GM23248 (cell line): ENCODE results near the gene PLEKHG5. TPM values are rescaled to one million over a fixed set of nuclear protein-coding genes. Genes with fewer than 3 reads are reported as not detected.

Experiments used
- DNase-seq: peaks from one replicate; pipeline ENCODE4 v3.0.0-alpha.2; 2015
- H2AFZ ChIP-seq: fragments of 200-600 bp; sonication (generic); 2 replicates; pipeline ENCODE4 v1.6.1; 2016; ENCODE audit warnings: antibody characterized with exemption
- H3F3A ChIP-seq: fragments of 200-600 bp; sonication (generic); 2 replicates; pipeline ENCODE4 v1.6.1; 2016; ENCODE audit warnings: mild to moderate bottlenecking, antibody characterized with exemption, mixed run types; ENCODE audit not compliant: insufficient read depth
- H3K27ac ChIP-seq: fragments of 200-600 bp; sonication (generic); 2 replicates; pipeline ENCODE4 v1.5.1; 2016; ENCODE audit warnings: mild to moderate bottlenecking
- H3K27me3 ChIP-seq: fragments of 200-600 bp; sonication (generic); replicated peaks from 2 replicates; pipeline ENCODE4 v1.6.1; 2016; ENCODE audit warnings: mild to moderate bottlenecking; ENCODE audit not compliant: insufficient read depth
- H3K36me3 ChIP-seq: fragments of 200-600 bp; sonication (generic); 2 replicates; pipeline ENCODE4 v1.6.1; 2016; ENCODE audit warnings: low read depth, mild to moderate bottlenecking
- H3K4me1 ChIP-seq: fragments of 200-600 bp; sonication (generic); 2 replicates; pipeline ENCODE4 v1.6.1; 2016; ENCODE audit warnings: mild to moderate bottlenecking; ENCODE audit not compliant: insufficient read depth
- H3K4me2 ChIP-seq: fragments of 200-600 bp; sonication (generic); one replicate; pipeline ENCODE4 v1.6.1; 2016; ENCODE audit warnings: mild to moderate bottlenecking; ENCODE audit not compliant: unreplicated experiment
- H3K4me3 ChIP-seq: fragments of 200-600 bp; sonication (generic); 2 replicates; pipeline ENCODE4 v1.5.1; 2016; ENCODE audit warnings: mild to moderate bottlenecking
- H3K79me2 ChIP-seq: fragments of 200-600 bp; sonication (generic); 2 replicates; pipeline ENCODE4 v1.6.1; 2016; ENCODE audit warnings: mild to moderate bottlenecking; ENCODE audit not compliant: insufficient read depth
- H3K9ac ChIP-seq: fragments of 200-600 bp; sonication (generic); 2 replicates; pipeline ENCODE4 v1.6.1; 2016; ENCODE audit warnings: mild to moderate bottlenecking
- H3K9me2 ChIP-seq: fragments of 200-600 bp; sonication (generic); 2 replicates; pipeline ENCODE4 v1.6.1; 2016; ENCODE audit warnings: mixed run types, mild to moderate bottlenecking, moderate library complexity; ENCODE audit not compliant: insufficient read depth
- H3K9me3 ChIP-seq: fragments of 200-600 bp; sonication (generic); one replicate; pipeline ENCODE4 v1.6.1; 2017; ENCODE audit warnings: low read depth
- H4K20me1 ChIP-seq: fragments of 200-600 bp; sonication (generic); 2 replicates; pipeline ENCODE4 v1.6.0; 2016; ENCODE audit not compliant: insufficient read depth
- EZH2 ChIP-seq: fragments of 200-600 bp; sonication (generic); IDR thresholded peaks from 2 replicates; pipeline ENCODE4 v1.6.1; 2018; ENCODE audit warnings: antibody characterized with exemption, mild to moderate bottlenecking; ENCODE audit not compliant: insufficient read depth, poor library complexity, severe bottlenecking
- EZH2phosphoT487 ChIP-seq: fragments of 200-600 bp; sonication (generic); IDR thresholded peaks from 2 replicates; pipeline ENCODE4 v1.6.1; 2018; ENCODE audit warnings: antibody characterized with exemption, moderate library complexity, mild to moderate bottlenecking, low read depth; ENCODE audit not compliant: insufficient read depth
- WGBS, 2 experiments: methylation state at CpG; one replicate each; pipeline ENCODE4 v1.1.6; 2015 to 2017; ENCODE audit warnings: low lambda C conversion rate in 2 of 2, low coverage in 1 of 2; ENCODE audit errors: missing lambda C conversion rate in 2 of 2; 5-methylcytosine and 5-hydroxymethylcytosine counted together
- in situ Hi-C: fragments of 300-500 bp; cut with MboI; formaldehyde crosslinking; loops from 2 replicates; pipeline ENCODE4 v1.15.0; 2020
- polyA plus RNA-seq: library from polyadenylated mRNA; unstranded; fragments of >200 nt; fragmentation: Nextera tagmentation; extraction: Ambion mirVana; gene quantifications from 2 replicates; pipeline ENCODE4 v1.2.1, GENCODE V29; 2016
- total RNA-seq: library from RNA; depleted of rRNA; stranded (reverse); fragments of >200 nt; shearing (Covaris generic); gene quantifications from 2 replicates; pipeline ENCODE4 v1.2.3, GENCODE V29; 2014

PLEKHG5 gene
- total and polyA plus RNA-seq, 2 experiments from 2014 or later, result 2.8 to 7.6 TPM

DNA sequence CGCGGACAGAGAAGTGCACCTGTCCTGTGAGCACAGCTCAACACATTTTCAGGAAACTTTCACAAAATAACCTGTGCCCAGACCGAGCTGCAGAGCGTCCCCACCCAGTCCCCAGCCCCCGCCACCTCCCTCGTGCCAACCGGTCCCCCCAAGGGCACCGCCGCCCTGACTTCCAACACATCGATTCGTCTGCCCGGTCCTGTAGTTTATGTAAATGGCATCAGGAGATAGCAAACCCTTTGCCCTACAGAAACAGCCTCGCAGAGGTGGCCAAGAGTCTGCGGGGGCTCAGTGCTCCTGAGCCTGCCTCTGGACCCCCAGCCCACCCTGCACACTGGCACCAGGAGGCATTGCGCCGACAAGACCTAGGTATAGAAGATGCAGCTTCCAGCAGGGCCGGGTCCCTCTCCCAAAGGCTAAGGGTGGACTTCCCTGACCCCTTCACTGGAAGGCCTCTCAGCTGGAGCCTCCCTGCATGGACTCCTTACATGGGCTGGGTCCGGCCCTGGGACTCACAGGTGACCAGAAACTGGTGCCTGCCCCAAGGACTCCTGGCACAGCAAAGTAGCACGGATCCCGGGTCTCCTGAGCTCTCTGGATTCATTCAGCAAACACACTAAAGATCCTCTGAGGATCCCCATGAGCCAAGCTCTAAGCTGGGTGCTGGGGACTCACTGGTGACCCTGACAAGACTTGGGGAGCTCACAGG lies 6.6 kb upstream of the PLEKHG5 start:
- peak overlapping the region; percentile 81 for H3K4me3 ChIP-seq
- no peak for DNase-seq
- 54 to 61% methylated on average over 15 to 20 of the region's 20 CpGs for WGBS, 2 experiments
- no peaks in the 10 kb centered on the region for H3K27me3 ChIP-seq
- no peaks in the 10 kb centered on the region for H3K36me3 ChIP-seq
- no peaks in the 10 kb centered on the region for H3K9me3 ChIP-seq
- H3F3A ChIP-seq, result 0 out of 2 replicates have a peak, but pooled peaks cover 4% of the 10 kb centered on the region
- no peaks in the 10 kb centered on the region for H3K79me2 ChIP-seq
- peak overlapping the region; percentile 91 for H2AFZ ChIP-seq
- H3K27ac ChIP-seq, result no peak overlapping the region
- no peak for TF ChIP-seq EZH2
- TF ChIP-seq EZH2phosphoT487, result no peak
- in situ Hi-C loops, result no loop called here
- H3K4me1 ChIP-seq, result no peaks in the 10 kb centered on the region
- H4K20me1 ChIP-seq, result no peaks in the 10 kb centered on the region
- peak overlapping the region; percentile 89 for H3K4me2 ChIP-seq
- peak overlapping the region; percentile 69 for H3K9ac ChIP-seq
- H3K9me2 ChIP-seq, result no peaks in the 10 kb centered on the region

DNA sequence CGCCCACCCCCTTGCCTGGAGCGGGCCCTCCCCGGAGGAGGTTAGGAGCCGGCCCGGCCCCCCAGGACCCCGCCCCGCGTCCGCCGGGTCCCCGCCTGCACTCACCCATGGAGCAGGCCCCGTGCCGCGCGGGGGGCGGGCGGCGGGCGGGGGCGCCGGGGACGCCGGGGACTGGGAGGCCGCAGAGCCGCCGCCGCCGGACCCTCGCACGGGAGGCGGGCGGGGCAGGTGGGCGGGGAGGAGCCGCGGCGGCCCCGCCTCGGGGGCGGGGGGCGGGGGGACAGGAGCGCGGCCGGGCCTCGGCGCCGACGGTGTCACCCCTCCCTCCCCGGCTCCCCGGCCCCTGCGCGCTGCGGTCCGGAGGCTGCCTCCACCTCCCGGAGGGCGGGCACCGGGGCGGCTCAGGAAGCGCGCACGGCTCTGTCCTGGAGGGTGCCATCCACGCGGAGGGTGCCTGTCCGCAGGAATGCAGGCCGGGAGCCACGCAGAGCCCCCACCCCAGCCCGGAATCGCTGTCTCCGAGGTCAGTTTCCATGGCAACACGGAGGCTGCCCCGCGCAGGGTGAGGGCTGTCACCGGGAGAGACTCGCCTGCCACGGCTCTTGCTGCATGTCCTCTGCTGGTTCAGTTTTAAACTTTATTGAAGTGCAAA lies 5.9 kb upstream of the PLEKHG5 start:
- WGBS, 2 experiments, result 3 to 4% methylated on average over 14 to 52 of the region's 74 CpGs
- Histone ChIP-seq H3K9me3 (no peaks in the 10 kb centered on the region), H3K4me2 (peak overlapping the region; percentile 89), H3K9ac (peak overlapping the region; percentile 69), H2AFZ (peak overlapping the region; percentile 91), H3K36me3 (no peaks in the 10 kb centered on the region), H3K27me3 (no peaks in the 10 kb centered on the region), H3F3A (0 out of 2 replicates have a peak, but pooled peaks cover 4% of the 10 kb centered on the region), H4K20me1 (no peaks in the 10 kb centered on the region), H3K79me2 (no peaks in the 10 kb centered on the region), H3K4me1 (no peaks in the 10 kb centered on the region; the same call in 1 of the 2 replicates), H3K4me3 (peak overlapping the region; percentile 81), H3K9me2 (no peaks in the 10 kb centered on the region), H3K27ac (no peak overlapping the region)
- in situ Hi-C loops, result no loop called here
- TF ChIP-seq EZH2 (no peak), EZH2phosphoT487 (no peak)
- DNase-seq, result peak; percentile 61

DNA sequence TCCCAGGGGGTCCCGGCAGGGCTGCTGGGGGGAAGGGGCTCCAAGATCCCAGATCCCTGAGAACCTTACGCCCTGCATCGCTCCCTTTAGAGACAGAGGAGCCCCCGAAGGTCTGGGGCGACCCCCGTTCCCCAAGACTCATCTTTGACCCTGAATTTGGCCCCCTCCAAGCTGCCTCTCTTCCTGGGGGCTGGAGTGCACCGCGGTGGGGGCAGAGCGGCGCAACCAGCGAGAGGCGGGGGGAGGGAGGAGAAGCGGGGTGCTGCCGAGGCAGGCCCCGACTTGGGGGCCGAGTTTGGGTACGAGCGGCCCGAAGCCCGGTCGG lies 5.4 kb upstream of the PLEKHG5 start:
- Histone ChIP-seq H3K27ac (no peak overlapping the region), H3K4me3 (peak overlapping the region; percentile 66)

DNA sequence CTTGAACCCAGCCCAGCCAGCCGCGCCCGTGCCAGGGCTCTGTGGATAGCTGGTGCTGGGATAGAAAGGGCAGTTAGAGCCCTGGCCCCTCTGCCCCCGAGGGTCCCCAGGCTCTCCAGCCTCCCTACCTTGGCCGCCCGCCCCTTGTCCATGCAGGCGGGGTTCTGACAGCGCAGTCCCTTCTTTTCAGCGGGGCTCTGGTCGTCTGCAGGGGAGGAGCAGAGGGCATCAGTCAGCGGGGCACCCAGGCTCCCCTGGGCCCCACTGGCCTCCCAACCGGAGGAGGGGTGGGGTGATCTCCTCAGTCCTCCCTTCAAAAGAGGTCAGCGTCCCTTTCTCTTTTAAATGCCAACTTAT lies 4.9 kb upstream of the PLEKHG5 start:
- no peak overlapping the region for H3K27ac ChIP-seq

More for the DNA sequence above, 5.4 kb upstream of the PLEKHG5 start:
- Histone ChIP-seq H3K9me3 (no peaks in the 10 kb centered on the region), H3K9me2 (no peaks in the 10 kb centered on the region), H3K9ac (peak overlapping the region; percentile 55), H3K79me2 (no peaks in the 10 kb centered on the region), H4K20me1 (no peaks in the 10 kb centered on the region), H3F3A (peaks cover 5% of the 10 kb centered on the region; the same call in 1 of the 2 replicates), H3K4me2 (peak overlapping the region; percentile 69), H3K36me3 (no peaks in the 10 kb centered on the region), H3K4me1 (peaks cover 5% of the 10 kb centered on the region), H3K27me3 (no peaks in the 10 kb centered on the region), H2AFZ (peak overlapping the region; percentile 72)
- WGBS, 2 experiments, result 6 to 10% methylated on average over 8 to 20 of the region's 21 CpGs
- TF ChIP-seq EZH2 (no peak), EZH2phosphoT487 (no peak)
- no peak for DNase-seq
- in situ Hi-C loops, result no loop called here

More for the DNA sequence above, 4.9 kb upstream of the PLEKHG5 start:
- peaks cover 10% of the 10 kb centered on the region; the same call in 1 of the 2 replicates for H3F3A ChIP-seq
- peak overlapping the region; percentile 69 for H3K4me2 ChIP-seq
- no peaks in the 10 kb centered on the region for H3K9me3 ChIP-seq
- H3K9me2 ChIP-seq, result no peaks in the 10 kb centered on the region
- no peaks in the 10 kb centered on the region for H3K79me2 ChIP-seq
- peak; percentile 31 for DNase-seq
- no peaks in the 10 kb centered on the region for H3K27me3 ChIP-seq
- H4K20me1 ChIP-seq, result no peaks in the 10 kb centered on the region
- peak overlapping the region; percentile 55 for H3K9ac ChIP-seq
- in situ Hi-C loops, result no loop called here
- H2AFZ ChIP-seq, result peak overlapping the region; percentile 72; the same call in 1 of the 2 replicates
- WGBS, 2 experiments, result 41 to 46% methylated on average over 11 to 13 of the region's 13 CpGs
- no peak for TF ChIP-seq EZH2phosphoT487
- no peak for TF ChIP-seq EZH2
- peak overlapping the region; percentile 66 for H3K4me3 ChIP-seq
- peaks cover 9% of the 10 kb centered on the region for H3K4me1 ChIP-seq
- no peaks in the 10 kb centered on the region for H3K36me3 ChIP-seq
